GM12875 (cell line): Measurements from ENCODE around the gene REC8.
A peak's percentile ranks its signal among the peaks of the same experiment; 100 is the strongest.

ENCODE experiments used
- H3K4me3 ChIP-seq: one replicate; pipeline ENCODE4 v1.5.1; 2011; ENCODE audit warnings: low read depth, low read length, control low read depth
- CTCF ChIP-seq: IDR thresholded peaks from 2 replicates; pipeline ENCODE4 v1.5.1; 2011; ENCODE audit warnings: low read depth, mild to moderate bottlenecking, control low read depth, inconsistent platforms, low read length, moderate library complexity, borderline replicate concordance; ENCODE audit not compliant: insufficient read depth

Gene REC8

GRCh38 chr14:24138396-24139271 is 33.2 kb upstream of the REC8 start:
- no peak overlapping the region for H3K4me3 ChIP-seq
- no peak for TF ChIP-seq CTCF

GRCh38 chr14:24139272-24139934 is 32.5 kb upstream of the REC8 start:
- no peak overlapping the region for H3K4me3 ChIP-seq
- TF ChIP-seq CTCF = no peak

- TF ChIP-seq CTCF = no peak
- peak within 1 kb of the TSS; percentile 67 for H3K4me3 ChIP-seq
Observed at GRCh38 chr14:24141097-24141880, 30.6 kb upstream of the REC8 start, which contains the start of gene EMC9. Gene EMC9, minus strand, starts transcription at chr14:24141591. Its CDS starts 287 bp downstream, at chr14:24141304.

GRCh38 chr14:24143511-24143910 is 28.4 kb upstream of the REC8 start:
- no peak overlapping the region for H3K4me3 ChIP-seq
- TF ChIP-seq CTCF = no peak

- no peak for TF ChIP-seq CTCF
- no peak overlapping the region for H3K4me3 ChIP-seq
Observed at GRCh38 chr14:24144451-24144850, 27.4 kb upstream of the REC8 start.

- no peak for TF ChIP-seq CTCF
- peak overlapping the region; percentile 53 for H3K4me3 ChIP-seq
Observed at GRCh38 chr14:24145219-24145618, 26.7 kb upstream of the REC8 start.
